Endothelial cell of umbilical vein (primary cell): ENCODE data around the gene IER3. TPM values are rescaled to one million over a fixed set of nuclear protein-coding genes. Genes with fewer than 3 reads are reported as not detected.

Source experiments
- BruUV-seq: library from RNA; stranded (reverse); fragments of 400-500 nt; replicated peaks from 2 replicates; lab custom pipeline; 2021; lab: Mats Ljungman, UMichigan
- CTCF ChIA-PET: fragments of 300-600, 350-600 bp; sonication (Branson Sonifier 250); formaldehyde crosslinking; loops from one replicate; lab custom pipeline; 2021; ENCODE audit warnings: antibody characterized with exemption, inconsistent platforms; lab: Charles Lee
- POLR2A ChIA-PET: fragments of 300-600, 350-600 bp; sonication (Branson Sonifier 250); formaldehyde crosslinking; loops from one replicate; lab custom pipeline; 2021; ENCODE audit warnings: antibody characterized with exemption, inconsistent platforms; lab: Charles Lee
- DNase-seq: peaks from one replicate; pipeline ENCODE4 v3.0.0-alpha.2; 2011; ENCODE audit warnings: low read depth, low spot score
- FAIRE-seq: peaks from 2 replicates; lab custom pipeline; 2011; peaks lifted over from hg19 to GRCh38; lab: Jason Lieb, UNC
- H2AFZ ChIP-seq: 2 replicates; pipeline ENCODE4 v1.6.0; 2012; ENCODE audit warnings: low read depth, low read length, control low read depth, inconsistent platforms
- H3K27ac ChIP-seq: 2 replicates; pipeline ENCODE4 v1.5.1; 2011; ENCODE audit warnings: low read depth, mild to moderate bottlenecking, control low read depth, low read length, moderate library complexity; ENCODE audit not compliant: insufficient read depth
- H3K27me3 ChIP-seq, 2 experiments: 2 replicates each; pipeline versions ENCODE4 v1.6.0 to v1.6.1; 2011; ENCODE audit warnings: low read length in 2 of 2, mixed read lengths in 1 of 2; ENCODE audit not compliant: control insufficient read depth in 2 of 2, insufficient read depth in 2 of 2
- H3K36me3 ChIP-seq, 2 experiments: 2 replicates in 1 of 2; 3 replicates in 1 of 2; pipeline ENCODE4 v1.5.1; 2011; ENCODE audit warnings: low read length in 2 of 2, mild to moderate bottlenecking in 1 of 2, moderate library complexity in 1 of 2; ENCODE audit not compliant: control insufficient read depth in 2 of 2, insufficient read depth in 2 of 2; ENCODE audit errors: extremely low read depth in 1 of 2
- H3K4me1 ChIP-seq: 3 replicates; pipeline ENCODE4 v1.5.1; 2011; ENCODE audit warnings: mild to moderate bottlenecking, low read length; ENCODE audit not compliant: control insufficient read depth, insufficient read depth; ENCODE audit errors: extremely low read depth
- H3K4me2 ChIP-seq: 2 replicates; pipeline ENCODE4 v1.6.1; 2011; ENCODE audit warnings: low read length, control low read depth, mixed read lengths; ENCODE audit not compliant: insufficient read depth
- H3K4me3 ChIP-seq, 3 experiments: fragments of 200-600 bp in 1 of 3; sonication (generic), shearing (Covaris generic) in 1 of 3; replicated peaks in 1 of 3; 2 replicates each; pipeline ENCODE4 v1.5.1; 2011 to 2016; ENCODE audit warnings: control low read depth in 3 of 3, low read length in 3 of 3, mild to moderate bottlenecking in 2 of 3, inconsistent platforms in 1 of 3, low read depth in 1 of 3, moderate library complexity in 1 of 3; ENCODE audit not compliant: insufficient read depth in 1 of 3
- H3K79me2 ChIP-seq: 2 replicates; pipeline ENCODE4 v1.6.0; 2012; ENCODE audit warnings: low read length, inconsistent platforms; ENCODE audit not compliant: control insufficient read depth, insufficient read depth
- H3K9ac ChIP-seq: replicated peaks from 2 replicates; pipeline ENCODE3; 2011; ENCODE audit warnings: low read length, control low read depth; ENCODE audit not compliant: insufficient read depth; ENCODE audit errors: extremely low read depth
- H3K9me1 ChIP-seq: replicated peaks from 3 replicates; pipeline ENCODE4 v1.6.0; 2011; ENCODE audit warnings: mild to moderate bottlenecking, low read length; ENCODE audit not compliant: control insufficient read depth, insufficient read depth; ENCODE audit errors: extremely low read depth
- H3K9me3 ChIP-seq: replicated peaks from 2 replicates; pipeline ENCODE4 v1.5.1; 2012; ENCODE audit warnings: low read length, inconsistent platforms; ENCODE audit not compliant: control insufficient read depth, insufficient read depth
- H4K20me1 ChIP-seq: replicated peaks from 2 replicates; pipeline ENCODE3; 2011; ENCODE audit warnings: mild to moderate bottlenecking, low read length; ENCODE audit not compliant: control insufficient read depth, insufficient read depth; ENCODE audit errors: extremely low read depth
- EZH2 ChIP-seq: IDR thresholded peaks from 2 replicates; pipeline ENCODE4 v1.6.1; 2012; ENCODE audit warnings: borderline replicate concordance, low read depth, mild to moderate bottlenecking, moderate library complexity, low read length, inconsistent platforms; ENCODE audit not compliant: severe bottlenecking
- FOS ChIP-seq: IDR thresholded peaks from 2 replicates; pipeline ENCODE4 v1.6.1; 2011; ENCODE audit warnings: mild to moderate bottlenecking, low read length, moderate library complexity, borderline replicate concordance; ENCODE audit not compliant: insufficient read depth
- GATA2 ChIP-seq: IDR thresholded peaks from 2 replicates; pipeline ENCODE4 v1.7.0; 2011; ENCODE audit warnings: low read depth, mild to moderate bottlenecking, moderate library complexity, mixed read lengths, low read length; ENCODE audit not compliant: insufficient read length, insufficient read depth
- JUN ChIP-seq: IDR thresholded peaks from 2 replicates; pipeline ENCODE4 v1.6.1; 2011; ENCODE audit warnings: borderline replicate concordance, low read depth; ENCODE audit not compliant: insufficient read length, insufficient read depth
- MYC ChIP-seq: IDR thresholded peaks from one replicate; pipeline ENCODE4 v1.6.1; 2011; ENCODE audit warnings: mild to moderate bottlenecking, low read depth, low read length
- POLR2A ChIP-seq: IDR thresholded peaks from 2 replicates; pipeline ENCODE4 v1.6.1; 2012; ENCODE audit warnings: low read depth, mild to moderate bottlenecking, control low read depth, low read length
- POLR2AphosphoS5 ChIP-seq: IDR thresholded peaks from 2 replicates; pipeline ENCODE4 v1.6.1; 2012; ENCODE audit warnings: low read depth, mild to moderate bottlenecking, control low read depth, low read length, moderate library complexity; ENCODE audit not compliant: insufficient read depth
- dilution Hi-C: fragments of 300-500 bp; cut with MboI; formaldehyde crosslinking; loops from one replicate; pipeline ENCODE4 v1.15.0; 2019; ENCODE audit warnings: low sequenced_read_pairs; ENCODE audit not compliant: extremely low pct_ligation_motif_present
- intact Hi-C: fragments of 100-400 bp; cut with micrococcal nuclease; formaldehyde crosslinking; loops from one replicate; pipeline ENCODE4 v1.10.0; 2022
- polyA plus RNA-seq, 4 experiments: library from polyadenylated mRNA; depleted of rRNA in 3 of 4; stranded (reverse) in 3 of 4; unstranded in 1 of 4; fragments of >200 nt; gene quantifications; 2 replicates each; pipeline versions ENCODE4 v1.2.1 to v1.2.3, GENCODE V29; 2011 to 2012; ENCODE audit warnings: missing spikeins in 1 of 4
- total RNA-seq: library from RNA; stranded (reverse); gene quantifications from 2 replicates; pipeline ENCODE4 v1.2.3, GENCODE V29; 2021
- TF ChIP-seq, protein P1 (sequence below), 2 donors: IDR thresholded peaks; 1 replicate in 1 of 2; 2 replicates in 1 of 2; pipeline ENCODE4 v1.5.1; 2011; ENCODE audit warnings: low read length in 2 of 2, mild to moderate bottlenecking in 2 of 2, moderate library complexity in 2 of 2, control low read depth in 1 of 2, inconsistent platforms in 1 of 2, low read depth in 1 of 2; ENCODE audit not compliant: insufficient read depth in 1 of 2; ENCODE audit errors: extremely low read depth in 1 of 2
- TF ChIP-seq, protein P2 (sequence below): IDR thresholded peaks from 2 replicates; pipeline ENCODE4 v1.6.1; 2011; ENCODE audit not compliant: insufficient read depth, insufficient read length

Gene IER3
- total and polyA plus RNA-seq, 2 donors (not counting 3 experiments of a cell fraction or from before 2014, with no cell fraction given): 170 to 468 TPM

DNA sequence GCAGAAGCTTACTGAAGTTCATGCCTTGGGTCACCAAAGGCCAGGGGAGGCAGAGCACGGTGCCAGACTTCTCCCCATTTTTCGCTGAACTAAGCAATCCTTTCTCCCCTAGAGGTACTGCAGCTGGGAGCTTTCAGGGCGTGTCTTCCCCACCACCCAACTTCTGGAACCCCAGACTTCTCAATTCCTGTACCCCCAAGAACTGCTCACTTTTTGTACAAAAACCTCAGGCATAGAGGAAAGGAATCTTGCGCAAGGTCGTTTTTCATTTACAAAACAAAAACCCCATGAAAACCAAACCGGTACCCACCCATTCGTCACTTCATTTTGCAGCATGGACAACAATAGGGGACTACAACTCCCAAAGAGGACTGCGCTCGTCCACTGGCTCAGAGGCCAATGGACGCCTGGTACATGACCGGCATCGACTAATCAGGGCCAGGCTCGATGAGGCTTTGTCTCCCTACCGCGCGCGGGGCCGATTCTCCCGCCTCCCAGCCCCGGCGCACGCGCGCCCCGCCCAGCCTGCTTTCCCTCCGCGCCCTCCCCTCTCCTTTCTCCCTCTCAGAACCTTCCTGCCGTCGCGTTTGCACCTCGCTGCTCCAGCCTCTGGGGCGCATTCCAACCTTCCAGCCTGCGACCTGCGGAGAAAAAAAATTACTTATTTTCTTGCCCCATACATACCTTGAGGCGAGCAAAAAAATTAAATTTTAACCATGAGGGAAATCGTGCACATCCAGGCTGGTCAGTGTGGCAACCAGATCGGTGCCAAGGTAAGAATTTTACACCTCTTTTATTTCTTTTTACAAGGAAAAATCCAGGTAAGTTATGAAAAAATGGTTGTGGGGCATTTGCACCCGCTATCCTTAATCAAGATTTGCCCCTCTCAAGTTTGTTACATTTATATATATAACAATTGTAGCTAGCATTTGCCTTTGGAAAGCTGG is 24.3 kb downstream of the IER3 start, which contains the start of gene TUBB:
Gene TUBB, plus strand, starts transcription at position 562 of the 947 bp plus-strand sequence. Its CDS starts 155 bp downstream, at position 717.
- H3K27me3 ChIP-seq: no peaks in the 10 kb centered on the region
- peaks cover 44% of the 10 kb centered on the region for H3K4me1 ChIP-seq
- CTCF ChIA-PET: interaction anchor here (1.2 to 9.2 kb wide), 8 partner anchors 11 to 367 kb away, joined by 4 to 296 read pairs (median 6); no protein-coding TSS in a partner anchor
- peaks cover 3% of the 10 kb centered on the region for H4K20me1 ChIP-seq
- DNase-seq: peak; percentile 98
- intact Hi-C loops: loop anchor here (2.0 kb wide), 2 partner anchors 73 to 237 kb away; partner anchors contain the start of gene C6orf136
- H3K79me2 ChIP-seq: peaks cover 63% of the 10 kb centered on the region
- POLR2A ChIA-PET: interaction anchor here (0.6 to 3.0 kb wide), 3 partner anchors 30 to 89 kb away, joined by 3 to 34 read pairs (median 4); no protein-coding TSS in a partner anchor
- dilution Hi-C loops: no loop called here
- peak within 1 kb of the TSS; percentile 94 for H3K27ac ChIP-seq
- FAIRE-seq: peak; percentile 83
- H3K9me3 ChIP-seq: no peaks in the 10 kb centered on the region
- H2AFZ ChIP-seq: no peak within 1 kb of the TSS
- H3K4me3 ChIP-seq: peak within 1 kb of the TSS; percentile 94 to 99 (median 99)
- H3K9me1 ChIP-seq: no peaks in the 10 kb centered on the region
- peak within 1 kb of the TSS; percentile 100 for H3K9ac ChIP-seq
- TF ChIP-seq GATA2 (no peak), MYC (no peak), EZH2 (no peak), POLR2A (peak; percentile 93), FOS (no peak), JUN (no peak), POLR2AphosphoS5 (peak; percentile 96)
- TF ChIP-seq, protein P1, sequence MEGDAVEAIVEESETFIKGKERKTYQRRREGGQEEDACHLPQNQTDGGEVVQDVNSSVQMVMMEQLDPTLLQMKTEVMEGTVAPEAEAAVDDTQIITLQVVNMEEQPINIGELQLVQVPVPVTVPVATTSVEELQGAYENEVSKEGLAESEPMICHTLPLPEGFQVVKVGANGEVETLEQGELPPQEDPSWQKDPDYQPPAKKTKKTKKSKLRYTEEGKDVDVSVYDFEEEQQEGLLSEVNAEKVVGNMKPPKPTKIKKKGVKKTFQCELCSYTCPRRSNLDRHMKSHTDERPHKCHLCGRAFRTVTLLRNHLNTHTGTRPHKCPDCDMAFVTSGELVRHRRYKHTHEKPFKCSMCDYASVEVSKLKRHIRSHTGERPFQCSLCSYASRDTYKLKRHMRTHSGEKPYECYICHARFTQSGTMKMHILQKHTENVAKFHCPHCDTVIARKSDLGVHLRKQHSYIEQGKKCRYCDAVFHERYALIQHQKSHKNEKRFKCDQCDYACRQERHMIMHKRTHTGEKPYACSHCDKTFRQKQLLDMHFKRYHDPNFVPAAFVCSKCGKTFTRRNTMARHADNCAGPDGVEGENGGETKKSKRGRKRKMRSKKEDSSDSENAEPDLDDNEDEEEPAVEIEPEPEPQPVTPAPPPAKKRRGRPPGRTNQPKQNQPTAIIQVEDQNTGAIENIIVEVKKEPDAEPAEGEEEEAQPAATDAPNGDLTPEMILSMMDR (IDR thresholded peaks at IDR 0.05; ENCODE audit: extremely low read depth in 1 of 2, insufficient read depth in 1 of 2, low read depth in 1 of 2, low read length in 2 of 2): no peak
- TF ChIP-seq, protein P2, sequence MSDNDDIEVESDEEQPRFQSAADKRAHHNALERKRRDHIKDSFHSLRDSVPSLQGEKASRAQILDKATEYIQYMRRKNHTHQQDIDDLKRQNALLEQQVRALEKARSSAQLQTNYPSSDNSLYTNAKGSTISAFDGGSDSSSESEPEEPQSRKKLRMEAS: peak; percentile 46
- peak within 1 kb of the TSS; percentile 86 for H3K4me2 ChIP-seq
- peaks cover 10 to 24% of the 10 kb centered on the region in 2 experiments for H3K36me3 ChIP-seq
- TSS peak; percentile 25 for BruUV-seq
